SK-N-MC (cell line): ENCODE results near the gene MRPL48.

Source experiments
- DNase-seq: peaks from one replicate; pipeline ENCODE4 v3.0.0-alpha.2; 2011; ENCODE audit warnings: low read depth, low spot score
- H3K27ac ChIP-seq: fragments of 200-600 bp; sonication (generic); 2 replicates; pipeline ENCODE4 v1.5.1; 2016; ENCODE audit warnings: mixed run types
- H3K36me3 ChIP-seq: fragments of 200-600 bp; sonication (generic); 2 replicates; pipeline ENCODE4 v1.6.1; 2017; ENCODE audit warnings: antibody characterized with exemption, low read length, mixed read lengths; ENCODE audit not compliant: insufficient read depth
- H3K4me3 ChIP-seq: fragments of 200-600 bp; sonication (generic); 2 replicates; pipeline ENCODE4 v1.5.1; 2016
- H3K9ac ChIP-seq: fragments of 200-600 bp; sonication (generic); 2 replicates; pipeline ENCODE4 v1.8.0; 2017; ENCODE audit warnings: mixed run types, mixed read lengths; ENCODE audit not compliant: insufficient read length
- H3K9me3 ChIP-seq: fragments of 200-600 bp; sonication (generic); 2 replicates; pipeline ENCODE4 v1.6.1; 2017; ENCODE audit warnings: low read depth, mild to moderate bottlenecking, antibody characterized with exemption, low read length, moderate library complexity, mixed read lengths
- EZH2 ChIP-seq: fragments of 200-600 bp; sonication (generic); IDR thresholded peaks from one replicate; pipeline ENCODE4 v1.6.1; 2017; ENCODE audit warnings: antibody characterized with exemption
- FOXP2 ChIP-seq: optimal IDR thresholded peaks from 2 replicates; pipeline ENCODE3; 2011; ENCODE audit warnings: mild to moderate bottlenecking, moderate library complexity; ENCODE audit not compliant: insufficient read depth; ENCODE audit errors: extremely low read length, control extremely low read depth
- POLR2AphosphoS5 ChIP-seq: IDR thresholded peaks from 2 replicates; pipeline ENCODE4 v1.6.1; 2012; ENCODE audit warnings: mild to moderate bottlenecking, low read depth, low read length, borderline replicate concordance

The MRPL48 gene

GRCh38 chr11:73800276-73800806 lies 12.7 kb downstream of the MRPL48 start:
- DNase-seq, result no peak
- TF ChIP-seq POLR2AphosphoS5, result no peak
- no peak for TF ChIP-seq EZH2
- no peak for TF ChIP-seq FOXP2
- Histone ChIP-seq H3K27ac (no peak overlapping the region; the same call in 1 of the 2 replicates), H3K9me3 (no peaks in the 10 kb centered on the region), H3K36me3 (no peaks in the 10 kb centered on the region; the same call in 1 of the 2 replicates), H3K4me3 (no peak overlapping the region), H3K9ac (no peak overlapping the region)

- H3K9me3 ChIP-seq, result no peaks in the 10 kb centered on the region
- no peak overlapping the region for H3K9ac ChIP-seq
- no peak for DNase-seq
- no peak overlapping the region for H3K4me3 ChIP-seq
- no peak for TF ChIP-seq EZH2
- TF ChIP-seq POLR2AphosphoS5, result no peak
- no peak for TF ChIP-seq FOXP2
- no peak overlapping the region for H3K27ac ChIP-seq
- peaks cover 1% of the 10 kb centered on the region; the same call in 1 of the 2 replicates for H3K36me3 ChIP-seq
Measured at GRCh38 chr11:73801136-73801535, 13.5 kb downstream of the MRPL48 start.

- Histone ChIP-seq H3K9ac (no peak overlapping the region), H3K4me3 (no peak overlapping the region), H3K27ac (no peak overlapping the region), H3K36me3 (peaks cover 13% of the 10 kb centered on the region; the same call in 1 of the 2 replicates), H3K9me3 (no peaks in the 10 kb centered on the region)
- no peak for DNase-seq
- TF ChIP-seq EZH2 (no peak), FOXP2 (no peak), POLR2AphosphoS5 (no peak)
Measured at GRCh38 chr11:73804712-73805111, 17.0 kb downstream of the MRPL48 start.

- no peak for TF ChIP-seq EZH2
- no peak for TF ChIP-seq FOXP2
- no peak for TF ChIP-seq POLR2AphosphoS5
- Histone ChIP-seq H3K36me3 (peaks cover 20% of the 10 kb centered on the region), H3K9me3 (no peaks in the 10 kb centered on the region), H3K27ac (no peak overlapping the region), H3K4me3 (no peak overlapping the region), H3K9ac (no peak overlapping the region)
- no peak for DNase-seq
Measured at GRCh38 chr11:73808052-73808451, 20.4 kb downstream of the MRPL48 start.

GRCh38 chr11:73810637-73811036 lies 23.0 kb downstream of the MRPL48 start:
- Histone ChIP-seq H3K9me3 (no peaks in the 10 kb centered on the region), H3K36me3 (peaks cover 20% of the 10 kb centered on the region), H3K27ac (no peak overlapping the region), H3K9ac (no peak overlapping the region), H3K4me3 (no peak overlapping the region)
- TF ChIP-seq EZH2, result no peak
- no peak for TF ChIP-seq FOXP2
- no peak for TF ChIP-seq POLR2AphosphoS5
- DNase-seq, result no peak

- DNase-seq, result no peak
- peak overlapping the region; percentile 62; the same call in 1 of the 2 replicates for H3K27ac ChIP-seq
- H3K9me3 ChIP-seq, result no peaks in the 10 kb centered on the region
- no peak overlapping the region for H3K4me3 ChIP-seq
- peaks cover 15% of the 10 kb centered on the region for H3K36me3 ChIP-seq
- no peak overlapping the region for H3K9ac ChIP-seq
- TF ChIP-seq FOXP2 (no peak), EZH2 (no peak), POLR2AphosphoS5 (no peak)
Measured at GRCh38 chr11:73812234-73812633, 24.6 kb downstream of the MRPL48 start.

GRCh38 chr11:73814812-73815211 lies 27.1 kb downstream of the MRPL48 start:
- Histone ChIP-seq H3K9ac (no peak overlapping the region), H3K9me3 (no peaks in the 10 kb centered on the region), H3K27ac (no peak overlapping the region), H3K4me3 (no peak overlapping the region), H3K36me3 (peaks cover 7% of the 10 kb centered on the region)
- DNase-seq, result no peak
- no peak for TF ChIP-seq POLR2AphosphoS5
- no peak for TF ChIP-seq EZH2
- no peak for TF ChIP-seq FOXP2

GRCh38 chr11:73818846-73819245 lies 31.2 kb downstream of the MRPL48 start:
- H3K9ac ChIP-seq, result peak overlapping the region; percentile 26
- no peaks in the 10 kb centered on the region for H3K9me3 ChIP-seq
- TF ChIP-seq FOXP2, result no peak
- TF ChIP-seq EZH2, result no peak
- TF ChIP-seq POLR2AphosphoS5, result no peak
- 0 out of 2 replicates have a peak overlapping the region, but pooled peaks have one; percentile 19 for H3K27ac ChIP-seq
- no peak for DNase-seq
- H3K36me3 ChIP-seq, result peaks cover 5% of the 10 kb centered on the region; the same call in 1 of the 2 replicates
- H3K4me3 ChIP-seq, result no peak overlapping the region

- TF ChIP-seq FOXP2, result no peak
- no peak for TF ChIP-seq EZH2
- no peak for TF ChIP-seq POLR2AphosphoS5
- Histone ChIP-seq H3K4me3 (no peak overlapping the region), H3K9me3 (no peaks in the 10 kb centered on the region), H3K36me3 (peaks cover 38% of the 10 kb centered on the region), H3K27ac (no peak overlapping the region), H3K9ac (no peak overlapping the region)
- DNase-seq, result no peak
Measured at GRCh38 chr11:73830261-73830660, 42.6 kb downstream of the MRPL48 start.
